GM21390 (cell line): ENCODE data around the gene PNCK.

Experiments
- ATAC-seq: cut with Tn5 transposase; IDR thresholded peaks from one replicate; pipeline ENCODE4 v1.9.1; 2021; ENCODE audit not compliant: unreplicated experiment

The PNCK gene

DNA sequence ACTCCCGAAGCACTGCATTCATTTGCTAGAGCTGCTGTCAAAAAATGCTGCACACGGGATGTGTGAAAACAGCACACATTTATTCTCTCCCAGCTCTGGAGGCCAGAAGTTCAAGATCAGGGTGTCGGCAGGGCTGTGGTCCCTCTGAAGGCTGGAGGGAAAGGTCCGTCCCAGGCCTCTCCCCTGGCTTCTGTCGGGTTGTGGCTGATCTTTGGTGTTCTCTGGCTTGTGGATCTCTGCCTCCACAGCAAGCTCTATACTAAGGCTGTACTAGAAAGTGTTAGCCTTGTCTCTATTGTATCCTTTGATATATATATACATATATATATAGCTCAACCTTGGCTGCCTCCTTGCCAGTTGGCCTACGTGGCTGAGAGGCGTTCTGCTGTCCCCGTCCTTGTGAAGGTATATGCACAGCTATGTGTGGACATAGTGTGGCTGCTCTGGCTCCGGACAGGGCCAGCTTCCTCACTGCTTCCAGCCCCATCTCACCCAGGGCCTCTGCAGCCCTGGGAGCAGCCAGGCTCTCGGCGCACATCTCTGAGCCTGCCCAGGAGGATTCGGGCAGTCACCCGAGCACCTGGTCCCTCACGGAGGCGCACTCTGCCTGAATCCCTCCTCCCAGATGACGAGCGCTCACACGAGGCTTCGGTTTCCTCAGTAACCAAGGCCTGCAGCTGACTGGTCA lies 41.6 kb downstream of the PNCK start:
- ATAC-seq: no peak

DNA sequence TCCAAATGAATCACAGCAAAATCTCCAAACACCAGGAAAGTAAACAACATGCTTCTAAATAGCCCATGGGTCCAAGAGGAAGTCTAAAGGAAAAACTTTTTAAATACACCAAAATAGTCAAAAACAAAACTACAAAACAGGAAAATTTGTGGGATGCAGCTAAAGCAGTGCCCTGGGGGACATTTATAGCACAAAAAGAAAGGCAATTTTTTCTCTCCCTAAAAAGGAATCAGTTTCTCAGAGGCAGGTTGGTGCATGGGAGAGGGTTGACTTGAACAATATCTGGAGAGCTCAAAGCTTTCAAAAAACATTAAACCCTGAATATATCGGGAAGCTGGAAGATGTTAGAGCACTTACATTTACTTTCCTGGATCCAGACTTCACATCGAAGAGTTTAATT lies 42.3 kb downstream of the PNCK start:
- ATAC-seq: no peak

DNA sequence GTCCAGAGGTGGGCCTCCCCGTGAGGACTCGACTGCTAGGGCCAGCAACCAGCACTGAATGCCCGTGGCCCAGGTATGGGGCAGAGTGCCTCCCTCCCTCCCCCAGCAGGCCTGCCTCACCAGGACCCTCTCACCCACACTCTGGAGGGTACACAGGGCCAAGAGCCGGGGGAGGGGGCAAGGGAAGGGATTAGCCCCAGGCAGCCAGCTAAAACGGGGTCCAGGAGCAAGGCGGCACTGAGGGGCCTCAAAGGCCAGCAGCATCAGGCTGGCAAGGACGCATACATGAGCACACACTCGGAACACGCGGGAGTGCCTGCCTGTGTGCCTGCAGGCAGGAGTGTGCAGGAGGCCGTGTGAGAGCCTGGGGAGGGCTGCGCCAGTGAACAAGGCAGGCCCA lies 44.9 kb downstream of the PNCK start:
- ATAC-seq: no peak

DNA sequence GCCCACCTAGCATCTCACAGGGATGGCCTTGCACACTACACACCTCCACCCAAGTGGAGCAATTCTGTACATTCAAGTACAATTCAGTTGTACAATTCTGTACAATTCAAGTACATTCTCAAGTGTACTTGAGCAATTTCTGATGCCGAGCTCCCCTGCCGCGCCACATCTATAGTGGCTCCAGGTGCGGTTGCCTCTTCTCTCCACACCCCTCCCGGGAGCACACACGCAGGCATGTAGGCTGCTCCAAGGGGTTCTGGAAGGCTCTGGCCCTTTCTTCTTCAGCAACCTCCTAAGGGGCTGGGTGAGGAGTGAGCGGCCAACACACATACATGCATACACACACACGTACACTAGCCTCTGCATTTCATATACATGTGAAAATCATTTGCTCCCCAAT lies 45.5 kb downstream of the PNCK start:
- no peak for ATAC-seq

DNA sequence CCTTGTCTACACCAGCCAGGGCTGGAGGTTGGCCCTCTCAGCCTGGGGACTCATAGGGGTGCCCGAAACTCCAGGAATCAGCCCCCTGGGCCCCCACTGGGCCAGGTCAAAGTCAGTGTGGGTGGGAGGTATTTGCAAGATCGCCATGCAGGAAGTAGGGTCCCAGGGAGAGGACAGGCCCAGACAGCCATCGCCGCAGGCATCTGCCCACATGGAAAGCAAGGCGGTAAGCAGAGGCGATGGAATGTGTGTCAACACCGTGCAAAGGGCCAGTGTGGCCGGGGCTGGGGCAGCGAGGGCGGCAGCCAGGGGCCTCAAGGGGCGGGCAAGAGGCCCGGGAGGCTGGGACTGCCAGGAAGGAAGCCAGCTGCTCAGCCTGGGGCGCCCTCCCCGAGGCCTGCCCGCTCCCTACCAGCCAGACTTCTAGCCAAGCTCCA lies 45.9 kb downstream of the PNCK start:
- ATAC-seq: no peak

DNA sequence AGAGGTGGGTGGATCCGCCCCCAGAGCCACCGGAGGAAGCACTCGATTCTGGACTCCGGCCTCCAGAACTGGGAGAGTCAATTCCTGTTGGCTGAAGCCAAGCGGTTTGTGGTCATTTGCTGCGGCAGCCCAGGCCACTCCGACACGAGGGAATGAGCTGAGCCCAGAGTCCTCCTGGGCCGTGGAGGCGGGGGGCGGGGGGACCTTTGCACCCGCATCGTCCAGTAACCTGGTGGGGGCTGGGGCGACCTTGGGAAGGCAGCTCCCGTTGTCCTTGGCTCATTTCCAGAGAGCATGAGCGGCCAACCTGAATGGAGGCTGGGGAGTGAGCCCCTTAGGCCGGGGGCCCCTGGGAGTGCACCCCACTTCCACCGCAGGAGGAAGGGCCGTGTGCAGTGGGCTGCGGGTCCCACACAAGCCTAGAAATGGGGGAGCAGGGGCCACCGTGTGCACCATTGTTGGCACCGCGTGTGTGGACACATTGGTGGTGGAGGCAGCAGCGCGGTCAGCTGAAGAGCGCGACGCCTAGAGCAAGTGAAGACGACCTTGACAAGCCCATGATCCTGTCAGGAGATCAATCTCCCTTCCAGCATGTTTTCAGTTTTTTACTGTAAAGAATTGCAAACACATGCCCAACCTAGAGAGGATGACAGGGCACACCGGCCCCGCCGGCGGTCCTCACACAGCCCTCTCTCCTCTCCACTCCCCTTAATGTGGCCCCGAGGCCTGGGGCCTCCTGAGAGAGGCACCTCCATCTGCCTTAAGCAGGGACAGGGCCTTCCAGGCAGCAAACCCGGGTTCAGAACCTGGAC lies 46.5 kb downstream of the PNCK start:
- ATAC-seq: no peak

DNA sequence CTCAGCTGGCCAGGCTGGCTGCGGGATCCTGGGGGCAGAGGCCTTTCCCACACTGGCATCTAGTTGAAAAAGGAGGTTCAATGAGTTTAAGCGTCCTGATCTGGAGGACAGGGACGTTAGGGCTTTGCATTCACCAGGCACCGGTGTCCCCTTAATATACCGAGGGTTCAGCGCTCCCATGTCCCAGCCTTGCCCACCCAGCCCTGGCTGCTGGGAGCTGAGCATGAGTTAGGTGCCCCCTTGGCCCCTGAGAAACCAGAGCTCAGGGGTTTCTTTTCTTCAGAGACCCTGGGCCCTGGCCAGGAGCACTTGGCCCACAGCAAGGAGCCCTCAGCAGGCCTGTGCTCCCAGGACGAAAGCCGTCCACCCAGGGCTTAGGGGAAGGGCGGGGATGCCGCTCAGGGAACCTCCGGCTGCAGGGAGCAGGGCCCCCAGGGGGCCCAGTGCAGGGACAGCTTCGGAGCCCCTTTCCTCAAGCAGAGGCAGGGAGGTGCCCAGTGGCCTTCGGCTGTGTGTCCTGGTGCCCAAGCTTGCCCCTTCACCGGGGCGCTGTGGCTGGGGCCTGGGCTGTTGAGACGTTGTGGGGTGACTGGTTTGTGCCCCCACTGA lies 47.5 kb downstream of the PNCK start:
- no peak for ATAC-seq

DNA sequence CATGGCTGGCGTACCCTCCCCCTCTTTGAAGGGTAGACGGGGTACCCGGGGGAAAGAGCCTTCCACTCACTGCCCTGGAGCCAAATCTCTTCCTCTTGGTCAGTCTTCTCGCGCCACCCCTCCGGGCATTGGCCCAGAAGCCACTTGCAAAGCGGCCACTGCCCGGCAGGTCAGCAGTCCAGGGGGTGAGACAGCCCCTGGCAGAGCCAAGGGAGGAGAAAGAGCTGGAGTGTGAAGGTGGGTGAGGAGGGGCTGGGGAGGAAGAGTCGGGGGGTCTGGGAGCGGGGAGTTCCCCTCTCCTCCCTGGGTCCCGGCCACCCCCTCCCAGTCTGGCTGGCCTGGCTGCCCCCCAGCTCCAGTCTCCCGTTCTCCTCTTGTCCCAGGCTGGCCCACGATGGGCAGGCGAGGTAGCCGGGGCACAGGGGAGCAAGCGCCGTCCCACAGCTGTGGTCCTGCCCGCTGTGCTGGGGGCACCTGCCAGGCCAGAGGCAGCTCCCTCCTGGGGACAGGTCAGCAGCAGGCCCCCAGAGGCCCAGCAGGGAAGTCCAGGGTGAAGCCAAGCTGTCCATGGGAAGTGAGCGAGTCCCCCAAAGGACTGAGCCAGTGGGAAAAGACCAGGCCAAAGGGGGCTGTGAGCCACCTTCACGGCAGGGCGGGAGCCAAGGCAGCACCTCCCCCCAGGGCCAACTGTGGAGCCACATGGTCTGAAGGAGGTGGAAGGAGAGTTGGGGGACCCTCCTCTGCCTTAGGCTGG lies 48.2 kb downstream of the PNCK start:
- ATAC-seq: no peak

DNA sequence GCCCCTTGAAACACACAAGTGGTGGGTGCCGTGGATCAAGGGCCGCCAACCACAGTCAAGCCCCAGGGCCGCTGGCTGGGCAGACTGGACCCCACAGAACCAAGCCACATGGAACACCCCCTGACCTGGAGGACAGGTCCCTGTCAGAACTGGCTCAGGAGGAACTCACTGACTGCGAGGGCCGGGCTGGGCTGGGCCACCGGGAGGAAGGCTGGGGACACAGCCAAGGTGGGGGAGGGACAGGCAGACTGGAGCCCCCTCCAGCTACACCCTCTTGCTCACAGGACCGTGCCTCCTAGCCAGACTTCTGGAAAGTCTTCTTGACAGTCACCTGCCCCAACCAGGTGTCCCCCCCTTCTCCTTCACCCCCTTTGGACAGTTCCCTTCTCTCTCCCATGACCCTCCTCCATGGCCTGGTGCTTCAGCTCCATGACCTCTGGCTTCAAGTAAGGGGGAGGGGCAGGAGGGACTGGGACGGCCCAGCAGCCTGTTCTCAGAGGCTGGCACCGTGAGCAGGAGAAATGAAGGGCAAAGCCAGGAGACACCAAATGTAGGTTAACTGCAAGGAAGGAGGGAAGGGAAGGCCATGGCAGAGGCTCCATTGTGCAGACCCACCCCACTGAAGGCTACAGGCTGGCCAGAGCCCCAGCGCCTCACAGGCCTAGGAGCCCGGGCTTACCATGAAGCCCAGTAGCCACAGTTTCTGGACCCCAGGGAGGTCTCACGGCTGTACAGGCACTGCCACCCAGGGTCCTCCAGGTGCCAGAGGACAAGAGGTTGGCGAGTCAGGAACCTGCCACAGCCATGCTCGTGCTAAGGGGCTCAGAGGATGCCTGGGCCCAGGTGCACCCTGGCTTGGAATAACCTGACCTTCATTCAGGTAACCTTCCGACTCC lies 49.2 kb downstream of the PNCK start:
- no peak for ATAC-seq

DNA sequence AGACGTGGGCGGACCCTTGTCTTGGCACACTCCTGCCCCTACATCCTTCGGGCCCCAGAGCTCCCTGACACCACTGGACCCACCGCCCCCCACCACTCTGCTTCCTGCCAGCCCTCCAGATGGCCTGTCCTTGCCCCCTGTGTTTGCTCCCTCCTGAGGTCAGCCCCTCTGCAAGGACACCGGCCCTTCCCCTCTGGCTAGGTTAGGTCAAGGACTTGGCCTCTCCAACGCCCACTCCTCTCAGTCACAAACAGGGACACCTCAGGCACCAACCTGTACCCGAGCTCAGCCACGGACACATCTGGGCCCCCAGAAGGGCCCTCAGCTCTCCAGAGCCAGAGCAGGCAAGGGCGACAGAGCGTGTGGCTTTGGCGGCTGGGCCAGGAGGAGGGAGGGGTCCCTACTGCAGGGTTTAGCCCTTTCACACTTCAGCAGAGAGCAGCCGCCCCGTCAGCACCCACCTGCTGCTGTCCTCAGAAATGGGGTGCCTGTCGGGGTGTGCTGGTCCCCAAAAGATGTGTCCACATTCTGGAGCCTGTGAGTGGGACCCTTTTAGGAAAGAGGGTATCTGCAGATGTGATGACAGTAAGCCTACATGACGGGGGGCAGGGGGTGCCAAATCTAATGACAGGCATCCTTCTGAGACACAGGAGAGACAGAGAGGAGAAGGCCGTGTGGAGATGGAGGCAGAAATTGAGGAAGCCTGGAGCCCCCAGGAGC lies 50.1 kb downstream of the PNCK start:
- no peak for ATAC-seq

DNA sequence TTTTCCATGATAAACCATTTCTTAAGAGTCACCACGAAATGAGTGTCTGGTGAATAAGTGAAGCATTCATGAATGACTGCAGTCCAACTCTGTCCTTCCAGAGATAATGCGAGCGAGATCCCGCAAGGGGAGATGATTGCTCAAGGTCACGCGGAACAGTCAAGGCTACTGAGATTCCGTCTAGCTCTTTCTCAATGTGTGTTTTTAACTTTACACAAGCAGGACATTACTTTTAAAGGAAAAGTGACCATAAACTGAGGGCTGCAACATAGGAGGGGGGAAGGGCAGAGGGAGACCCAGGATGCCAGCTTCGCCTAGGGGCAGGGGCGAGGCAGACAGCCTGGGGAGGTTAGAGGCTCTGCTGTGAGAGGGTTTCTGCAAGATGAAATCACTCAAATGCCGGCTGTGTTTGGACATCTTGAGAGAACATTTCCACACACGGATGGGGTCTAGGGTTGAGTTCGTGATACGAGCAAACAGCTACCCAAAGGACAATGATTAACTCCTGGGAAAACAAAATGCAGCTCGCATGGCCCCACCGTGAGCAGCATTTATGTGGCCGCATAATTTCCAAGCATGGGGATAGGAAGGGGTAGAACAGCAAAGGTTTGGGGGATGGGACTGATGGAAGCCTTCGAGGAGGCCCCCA lies 50.8 kb downstream of the PNCK start:
- no peak for ATAC-seq

DNA sequence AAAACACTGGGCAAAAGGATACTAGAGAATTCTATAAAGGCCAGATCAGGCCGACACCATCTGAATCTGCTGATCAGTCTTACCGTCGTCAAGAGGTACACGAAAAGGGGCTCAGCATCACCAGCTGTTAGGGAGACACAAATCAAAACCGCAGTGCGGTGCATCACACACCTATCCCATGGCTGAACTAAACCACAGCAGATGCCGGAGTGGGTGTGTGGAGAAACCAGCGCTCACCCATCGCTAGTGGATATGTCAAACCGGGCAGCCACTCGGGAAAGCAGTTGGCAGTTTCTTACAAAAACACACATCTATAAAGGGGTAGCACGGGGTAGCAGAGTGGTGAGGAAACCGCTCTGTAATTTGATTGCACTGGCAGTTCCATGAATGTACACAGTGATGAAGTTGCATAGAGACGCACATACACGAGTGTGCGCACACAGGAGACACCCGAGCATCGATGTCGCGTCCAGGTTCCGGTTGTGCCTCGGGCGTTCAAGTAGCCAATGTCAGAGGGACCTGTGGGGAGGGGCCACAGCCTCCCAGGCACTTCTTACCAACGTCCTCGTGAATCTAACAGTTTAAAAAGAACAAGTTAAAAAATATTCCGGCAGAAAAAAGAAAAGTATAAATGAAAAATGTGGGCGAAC lies 51.5 kb downstream of the PNCK start:
- no peak for ATAC-seq

DNA sequence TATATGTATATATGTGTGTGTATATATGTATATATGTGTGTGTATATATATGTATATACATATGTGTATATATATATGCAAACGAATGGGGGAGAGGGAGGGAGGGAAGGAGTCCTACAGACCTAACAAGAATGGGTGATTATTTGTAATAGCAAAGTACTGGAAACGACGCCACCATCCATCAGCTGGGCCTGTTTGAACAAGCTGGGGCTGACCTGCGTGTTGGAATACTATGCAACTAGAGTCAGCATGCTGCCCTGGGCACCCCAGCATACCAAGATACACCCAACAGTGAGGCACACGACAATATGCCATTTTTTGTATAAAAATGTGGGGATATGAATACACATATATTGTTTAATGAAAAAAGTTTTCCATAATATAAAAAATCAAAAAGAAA lies 53.0 kb downstream of the PNCK start:
- ATAC-seq: no peak
